Body of pancreas (tissue), 4 donors: Measurements from ENCODE around the gene TP53I13. TPM values are rescaled to one million over a fixed set of nuclear protein-coding genes. Genes with fewer than 3 reads are reported as not detected.
A peak's percentile ranks its signal among the peaks of the same experiment; 100 is the strongest.

Experiments
- ATAC-seq: fragments of 150-250 bp; one replicate; pipeline ENCODE4 v1.9.1; 2016
- DNase-seq, 4 donors: peaks; one replicate each; pipeline ENCODE4 v3.0.0-alpha.2; 2019
- H3K27ac ChIP-seq, 4 donors: fragments of 200-600 bp; sonication (generic); 1 replicate in 3 of 4; 2 replicates in 1 of 4; pipeline versions ENCODE4 v1.5.1 to v1.6.1; 2016 to 2019; ENCODE audit warnings: mild to moderate bottlenecking in 1 of 4, mixed read lengths in 1 of 4, moderate library complexity in 1 of 4
- H3K27me3 ChIP-seq, 2 donors: fragments of 200-600 bp; sonication (generic); one replicate each; pipeline ENCODE4 v1.6.0; 2016; ENCODE audit warnings: mild to moderate bottlenecking in 1 of 2
- H3K36me3 ChIP-seq, 2 donors: fragments of 200-600 bp; sonication (generic); replicated peaks in 1 of 2; 2 replicates each; pipeline ENCODE4 v1.5.1; 2016; ENCODE audit warnings: low read depth in 2 of 2; ENCODE audit not compliant: insufficient read depth in 1 of 2
- H3K4me1 ChIP-seq: fragments of 200-600 bp; sonication (generic); one replicate; pipeline ENCODE4 v1.6.0; 2016
- H3K4me3 ChIP-seq, 2 donors: fragments of 200-600 bp; sonication (generic); 1 replicate in 1 of 2; 2 replicates in 1 of 2; pipeline ENCODE4 v1.5.1; 2016 to 2019
- H3K9me3 ChIP-seq, 3 donors: fragments of 200-600 bp; sonication (generic); 1 replicate in 2 of 3; 2 replicates in 1 of 3; pipeline ENCODE4 v1.5.1; 2016
- CTCF ChIP-seq, 7 experiments: fragments of 450-650 bp in 4 of 7; fragments of 200-600 bp in 3 of 7; sonication (generic) in 3 of 7; IDR thresholded peaks; one replicate each; pipeline ENCODE4 v1.5.1; 2016 to 2019; ENCODE audit warnings: antibody characterized with exemption in 7 of 7
- POLR2A ChIP-seq, 3 donors: fragments of 450-650 bp; IDR thresholded peaks; one replicate each; pipeline ENCODE4 v1.6.1; 2016; ENCODE audit warnings: antibody characterized with exemption in 3 of 3, mild to moderate bottlenecking in 2 of 3
- WGBS, 2 donors: methylation state at CpG; one replicate each; pipeline ENCODE4 v1.1.5; 2017; 5-methylcytosine and 5-hydroxymethylcytosine counted together
- intact Hi-C: fragments of 100-400 bp; cut with DNase I; formaldehyde crosslinking; loops from one replicate; pipeline ENCODE4 v1.15.1; 2023
- total RNA-seq, 2 donors: library from RNA; depleted of rRNA; stranded (reverse); fragments of >200 nt; gene quantifications; one replicate each; pipeline ENCODE4 v1.1.0, GENCODE V29; 2016

The TP53I13 gene
- total RNA-seq, 2 donors from 2014 or later: 56.3 to 62.3 TPM

GRCh38 chr17:29590411-29591145 is 22.1 kb downstream of the TP53I13 start:
- H3K9me3 ChIP-seq: no peaks in the 10 kb centered on the region
- 40 to 42% methylated on average over 14 to 30 of the region's 30 CpGs for WGBS, 2 donors
- H3K36me3 ChIP-seq: no peaks in the 10 kb centered on the region
- peak in 1 of 4 donors; percentile 14 for DNase-seq
- ATAC-seq: no peak
- intact Hi-C loops: no loop called here
- peak overlapping the region in 3 of 4 donors; percentile 63 to 71 (median 70) for H3K27ac ChIP-seq
- TF ChIP-seq CTCF (IDR thresholded peaks at IDR 0.05): no peak
- no peak overlapping the region for H3K4me3 ChIP-seq
- H3K27me3 ChIP-seq: no peaks in the 10 kb centered on the region
- H3K4me1 ChIP-seq: peaks cover 61% of the 10 kb centered on the region

GRCh38 chr17:29591146-29591736 is 22.7 kb downstream of the TP53I13 start:
- peak in 3 of 4 donors; percentile 39 to 53 (median 51) for DNase-seq
- intact Hi-C loops: no loop called here
- no peaks in the 10 kb centered on the region for H3K27me3 ChIP-seq
- peaks cover 61% of the 10 kb centered on the region for H3K4me1 ChIP-seq
- peak overlapping the region in 3 of 4 donors; percentile 15 to 71 (median 70) for H3K27ac ChIP-seq
- H3K36me3 ChIP-seq: no peaks in the 10 kb centered on the region
- no peaks in the 10 kb centered on the region for H3K9me3 ChIP-seq
- H3K4me3 ChIP-seq: no peak overlapping the region
- TF ChIP-seq CTCF (IDR thresholded peaks at IDR 0.05): no peak
- no peak for TF ChIP-seq POLR2A (IDR thresholded peaks at IDR 0.05)
- ATAC-seq: no peak
- 20 to 26% methylated on average over 4 to 31 of the region's 31 CpGs for WGBS, 2 donors

- H3K9me3 ChIP-seq: no peaks in the 10 kb centered on the region
- intact Hi-C loops: no loop called here
- no peaks in the 10 kb centered on the region for H3K36me3 ChIP-seq
- peak overlapping the region in 3 of 4 donors; percentile 14 to 71 (median 70) for H3K27ac ChIP-seq
- DNase-seq: peak; percentile 86 to 92 (median 88)
- TF ChIP-seq POLR2A (IDR thresholded peaks at IDR 0.05): peak in 2 of 3 donors; percentile 34 to 37
- peak; percentile 93 to 97 (median 96) for TF ChIP-seq CTCF (IDR thresholded peaks at IDR 0.05)
- WGBS, 2 donors: 15 to 25% methylated on average over 11 to 25 of the region's 25 CpGs
- ATAC-seq: peak; percentile 59
- H3K4me3 ChIP-seq: no peak overlapping the region
- H3K27me3 ChIP-seq: no peaks in the 10 kb centered on the region
- peaks cover 61% of the 10 kb centered on the region for H3K4me1 ChIP-seq
These were observed 23.5 kb downstream of the TP53I13 start for GRCh38 chr17:29591737-29592608.

- H3K4me1 ChIP-seq: peaks cover 52% of the 10 kb centered on the region
- intact Hi-C loops: no loop called here
- H3K27ac ChIP-seq: peak within 1 kb of the TSS in 3 of 4 donors; percentile 14 to 71 (median 70)
- 0 to 1% methylated on average over 9 to 90 of the region's 96 CpGs for WGBS, 2 donors
- H3K36me3 ChIP-seq: no peaks in the 10 kb centered on the region
- DNase-seq (peak in 2 of 4 donors; percentile 43 to 56), ATAC-seq (no peak)
- no peaks in the 10 kb centered on the region for H3K9me3 ChIP-seq
- peak within 1 kb of the TSS; percentile 15 to 32 for H3K4me3 ChIP-seq
- H3K27me3 ChIP-seq: no peaks in the 10 kb centered on the region
- no peak for TF ChIP-seq CTCF (IDR thresholded peaks at IDR 0.05)
- no peak for TF ChIP-seq POLR2A (IDR thresholded peaks at IDR 0.05)
These were observed 24.5 kb downstream of the TP53I13 start, which contains the start of gene ANKRD13B for GRCh38 chr17:29592850-29593551. Gene ANKRD13B (plus strand): TSS chr17:29593132. CDS start chr17:29593622, 490 bp downstream.
